WTC11 (cell line): ENCODE data around the gene C5orf47. TPM values are rescaled to one million over a fixed set of nuclear protein-coding genes. Genes with fewer than 3 reads are reported as not detected.

Source experiments
- ATAC-seq: fragments of 200-7000 bp; cut with Tn5 transposase; 2 replicates; pipeline ENCODE4 v1.10.0; 2021; ENCODE audit warnings: mild to moderate bottlenecking, moderate library complexity
- CTCF ChIA-PET: fragments of 300-600 bp; sonication (Branson Sonifier 250); formaldehyde crosslinking; loops from one replicate; lab custom pipeline; 2021; ENCODE audit warnings: antibody characterized with exemption; lab: Charles Lee
- POLR2A ChIA-PET: fragments of 350-600 bp; sonication (Branson Sonifier 250); formaldehyde crosslinking; loops from one replicate; lab custom pipeline; 2021; ENCODE audit warnings: antibody characterized with exemption; lab: Charles Lee
- DNase-seq: peaks from one replicate; pipeline ENCODE4 v3.0.0; 2021; ENCODE audit warnings: low spot score
- H3K27ac Mint-ChIP-seq: 2 replicates; pipeline ENCODE4 v1.8.0; 2021; ENCODE audit warnings: mixed read lengths
- H3K27me3 Mint-ChIP-seq: 2 replicates; pipeline ENCODE4 v1.8.0; 2021; ENCODE audit warnings: low read depth, mild to moderate bottlenecking, moderate library complexity, mixed read lengths
- H3K36me3 Mint-ChIP-seq: 2 replicates; pipeline ENCODE4 v1.8.0; 2021; ENCODE audit warnings: mixed read lengths
- H3K4me1 Mint-ChIP-seq: 2 replicates; pipeline ENCODE4 v1.8.0; 2022; ENCODE audit warnings: mixed read lengths
- H3K4me3 Mint-ChIP-seq: 2 replicates; pipeline ENCODE4 v1.8.0; 2021; ENCODE audit warnings: mild to moderate bottlenecking, moderate library complexity, mixed read lengths
- H3K9me3 Mint-ChIP-seq: 2 replicates; pipeline ENCODE4 v1.8.0; 2021; ENCODE audit warnings: mixed read lengths
- ARID4B ChIP-seq: sonication (generic); formaldehyde crosslinking; IDR thresholded peaks from 2 replicates; pipeline ENCODE4 v1.8.0; 2023; ENCODE audit warnings: missing genetic modification reagents, mild to moderate bottlenecking, borderline replicate concordance
- CBFB ChIP-seq: sonication (generic); formaldehyde crosslinking; IDR thresholded peaks from 2 replicates; pipeline ENCODE4 v1.8.1; 2022; ENCODE audit warnings: mild to moderate bottlenecking, low read depth, missing genetic modification reagents
- CDX4 ChIP-seq: fragments of 250-450 bp; sonication (Bioruptor Pico); IDR thresholded peaks from 2 replicates; pipeline ENCODE4 v1.9.0; 2021; ENCODE audit warnings: moderate library complexity, mild to moderate bottlenecking, inconsistent platforms, borderline replicate concordance
- CREB1 ChIP-seq: sonication (generic); formaldehyde crosslinking; IDR thresholded peaks from 2 replicates; pipeline ENCODE4 v1.8.0; 2023; ENCODE audit warnings: mild to moderate bottlenecking, missing genetic modification reagents
- CTCF ChIP-seq: fragments of 200-600 bp; IDR thresholded peaks from 2 replicates; pipeline ENCODE4 v1.8.0; 2022; ENCODE audit warnings: antibody characterized with exemption
- E2F1 ChIP-seq: sonication (generic); formaldehyde crosslinking; IDR thresholded peaks from 2 replicates; pipeline ENCODE4 v1.8.0; 2022; ENCODE audit warnings: mild to moderate bottlenecking, missing genetic modification reagents
- ELF4 ChIP-seq: sonication (generic); formaldehyde crosslinking; IDR thresholded peaks from 2 replicates; pipeline ENCODE4 v1.8.1; 2022; ENCODE audit warnings: low read depth, mild to moderate bottlenecking, moderate library complexity, missing genetic modification reagents
- EMX1 ChIP-seq: fragments of 250-450 bp; sonication (Bioruptor Pico); IDR thresholded peaks from 2 replicates; pipeline ENCODE4 v1.8.0; 2021; ENCODE audit warnings: mild to moderate bottlenecking
- GTF2I ChIP-seq: fragments of 250-450 bp; sonication (Bioruptor Pico); conservative IDR thresholded peaks from 2 replicates; pipeline ENCODE4 v1.4.0; 2021; ENCODE audit warnings: mild to moderate bottlenecking
- JAZF1 ChIP-seq: fragments of 250-450 bp; sonication (Bioruptor Pico); IDR thresholded peaks from 2 replicates; pipeline ENCODE4 v1.9.0; 2021; ENCODE audit warnings: moderate library complexity, mild to moderate bottlenecking, inconsistent platforms
- JUN ChIP-seq: sonication (generic); formaldehyde crosslinking; IDR thresholded peaks from 2 replicates; pipeline ENCODE4 v1.8.0; 2023; ENCODE audit warnings: mild to moderate bottlenecking, missing genetic modification reagents
- KAT7 ChIP-seq: sonication (generic); formaldehyde crosslinking; IDR thresholded peaks from 2 replicates; pipeline ENCODE4 v1.8.1; 2023; ENCODE audit warnings: missing genetic modification reagents, mild to moderate bottlenecking, borderline replicate concordance
- MAX ChIP-seq: sonication (generic); formaldehyde crosslinking; IDR thresholded peaks from 2 replicates; pipeline ENCODE4 v1.8.0; 2022; ENCODE audit warnings: mild to moderate bottlenecking, missing genetic modification reagents
- SMAD3 ChIP-seq: sonication (generic); formaldehyde crosslinking; IDR thresholded peaks from 2 replicates; pipeline ENCODE4 v1.8.0; 2022; ENCODE audit warnings: missing genetic modification reagents, mild to moderate bottlenecking, borderline replicate concordance
- SOX15 ChIP-seq: fragments of 250-450 bp; sonication (Bioruptor Pico); IDR thresholded peaks from 2 replicates; pipeline ENCODE4 v1.9.0; 2021; ENCODE audit warnings: mild to moderate bottlenecking
- SP1 ChIP-seq: sonication (generic); formaldehyde crosslinking; conservative IDR thresholded peaks from 2 replicates; pipeline ENCODE4 v1.8.1; 2022; ENCODE audit warnings: missing genetic modification reagents
- TCF7 ChIP-seq: sonication (generic); formaldehyde crosslinking; IDR thresholded peaks from 2 replicates; pipeline ENCODE4 v1.8.0; 2022; ENCODE audit warnings: mild to moderate bottlenecking, low read depth, missing genetic modification reagents, moderate library complexity
- TEAD1 ChIP-seq: sonication (generic); formaldehyde crosslinking; IDR thresholded peaks from 2 replicates; pipeline ENCODE4 v1.8.0; 2022; ENCODE audit warnings: mild to moderate bottlenecking, missing genetic modification reagents
- TEAD4 ChIP-seq: sonication (generic); formaldehyde crosslinking; IDR thresholded peaks from 2 replicates; pipeline ENCODE4 v1.8.0; 2022; ENCODE audit warnings: mild to moderate bottlenecking, missing genetic modification reagents
- TP53 ChIP-seq: sonication (generic); formaldehyde crosslinking; IDR thresholded peaks from 2 replicates; pipeline ENCODE4 v1.8.1; 2023; ENCODE audit warnings: mild to moderate bottlenecking, missing genetic modification reagents
- ZNF232 ChIP-seq: sonication (generic); formaldehyde crosslinking; IDR thresholded peaks from 2 replicates; pipeline ENCODE4 v1.8.0; 2022; ENCODE audit warnings: mild to moderate bottlenecking, missing genetic modification reagents
- ZNF416 ChIP-seq: fragments of 250-450 bp; sonication (Bioruptor Pico); IDR thresholded peaks from 2 replicates; pipeline ENCODE4 v1.9.0; 2021; ENCODE audit warnings: mild to moderate bottlenecking, inconsistent platforms
- total RNA-seq: library from RNA; stranded (reverse); gene quantifications from 3 replicates; pipeline ENCODE4 v1.2.3, GENCODE V29; 2021

Gene C5orf47
- total RNA-seq, 1 experiment from 2014 or later = 0.09 TPM

GRCh38 chr5:173981185-173981761, 7.7 kb upstream of the C5orf47 start:
- CTCF ChIA-PET = interaction anchor here (0.9 to 2.9 kb wide), 13 partner anchors 8 to 649 kb away, joined by 3 to 21 read pairs (median 5); partner anchors contain the start of gene CPEB4
- TF ChIP-seq JUN (CRISPR knock-in tag) (no peak), TEAD4 (CRISPR knock-in tag) (no peak), CREB1 (CRISPR knock-in tag) (no peak), EMX1 (CRISPR knock-in tag) (no peak), TCF7 (no peak), SOX15 (CRISPR knock-in tag) (no peak), ARID4B (no peak), JAZF1 (CRISPR knock-in tag) (no peak), SP1 (CRISPR knock-in tag) (no peak), KAT7 (no peak), ZNF416 (CRISPR knock-in tag) (no peak), SMAD3 (no peak), TP53 (CRISPR knock-in tag) (no peak)
- no peaks in the 10 kb centered on the region; the same call in 1 of the 2 replicates for H3K27me3 Mint-ChIP-seq
- H3K27ac Mint-ChIP-seq = no peak overlapping the region; the same call in 1 of the 2 replicates
- POLR2A ChIA-PET = interaction anchor here (0.7 kb wide), 1 partner anchor 93 kb away, joined by 3 read pairs; the partner anchor contains the start of gene CPEB4
- H3K4me3 Mint-ChIP-seq = no peak overlapping the region
- H3K36me3 Mint-ChIP-seq = peaks cover 4% of the 10 kb centered on the region; the same call in 1 of the 2 replicates
- H3K4me1 Mint-ChIP-seq = peaks cover 14% of the 10 kb centered on the region
- DNase-seq (no peak), ATAC-seq (peak; percentile 77)
- H3K9me3 Mint-ChIP-seq = peaks cover 16% of the 10 kb centered on the region

GRCh38 chr5:173984218-173984617, 4.8 kb upstream of the C5orf47 start:
- H3K27me3 Mint-ChIP-seq = no peaks in the 10 kb centered on the region
- DNase-seq = no peak
- POLR2A ChIA-PET = no interaction called here

More at GRCh38 chr5:173984218-173984617, 4.8 kb upstream of the C5orf47 start:
- peak; percentile 82 for ATAC-seq
- Mint-ChIP-seq H3K4me3 (no peak overlapping the region), H3K9me3 (peaks cover 6% of the 10 kb centered on the region), H3K36me3 (peaks cover 4% of the 10 kb centered on the region; the same call in 1 of the 2 replicates), H3K27ac (no peak overlapping the region), H3K4me1 (peaks cover 16% of the 10 kb centered on the region)
- CTCF ChIA-PET = interaction anchor here (0.6 to 3.0 kb wide), 28 partner anchors 10 to 690 kb away, joined by 3 to 27 read pairs (median 4); partner anchors contain the start of genes BOD1, CPEB4 and NSG2
- no peak for TF ChIP-seq CDX4
- no peak for TF ChIP-seq CBFB (CRISPR knock-in tag)
- peak; percentile 40; the same call in 1 of the 2 replicates for TF ChIP-seq CTCF
- TF ChIP-seq SMAD3 = 0 out of 2 replicates have a peak, but pooled peaks have one; percentile 27
- TF ChIP-seq ELF4 (CRISPR knock-in tag) = no peak
- no peak for TF ChIP-seq GTF2I (CRISPR knock-in tag)
- no peak for TF ChIP-seq ZNF416 (CRISPR knock-in tag)
- 0 out of 2 replicates have a peak, but pooled peaks have one; percentile 36 for TF ChIP-seq ZNF232 (CRISPR knock-in tag)
- 0 out of 2 replicates have a peak, but pooled peaks have one; percentile 27 for TF ChIP-seq MAX (CRISPR knock-in tag)
- TF ChIP-seq E2F1 (CRISPR knock-in tag) = no peak
- 0 out of 2 replicates have a peak, but pooled peaks have one; percentile 30 for TF ChIP-seq TEAD1 (CRISPR knock-in tag)
